ENCODE measurements around the gene NCAPG2.

- TF ChIP-seq POLR2A (IDR thresholded peaks at IDR 0.05; ENCODE audit: low read depth, low read length) (no peak), ZBTB33 (IDR thresholded peaks at IDR 0.05) (no peak), CTCF (IDR thresholded peaks at IDR 0.05 in 2 of 3, conservative IDR thresholded peaks at IDR 0.05 in 1 of 3; ENCODE audit: control insufficient read depth in 2 of 3, extremely low read depth in 1 of 3, insufficient read depth in 1 of 3, low read depth in 3 of 3, low read length in 3 of 3) (no peak), ETV6 (conservative IDR thresholded peaks at IDR 0.05 in 1 of 2, IDR thresholded peaks at IDR 0.05 in 1 of 2; ENCODE audit: borderline replicate concordance in 1 of 2, low read depth in 1 of 2) (no peak), ASH2L (IDR thresholded peaks at IDR 0.05; ENCODE audit: borderline replicate concordance, low read depth) (no peak), SREBF1 (IDR thresholded peaks at IDR 0.05; ENCODE audit: low read length) (no peak), RCOR1 (conservative IDR thresholded peaks at IDR 0.05; ENCODE audit: low read depth, low read length) (no peak), ZSCAN29 (IDR thresholded peaks at IDR 0.05) (no peak), POLR2AphosphoS5 (IDR thresholded peaks at IDR 0.05; ENCODE audit: low read length) (no peak)
- TF ChIP-seq, protein P1, sequence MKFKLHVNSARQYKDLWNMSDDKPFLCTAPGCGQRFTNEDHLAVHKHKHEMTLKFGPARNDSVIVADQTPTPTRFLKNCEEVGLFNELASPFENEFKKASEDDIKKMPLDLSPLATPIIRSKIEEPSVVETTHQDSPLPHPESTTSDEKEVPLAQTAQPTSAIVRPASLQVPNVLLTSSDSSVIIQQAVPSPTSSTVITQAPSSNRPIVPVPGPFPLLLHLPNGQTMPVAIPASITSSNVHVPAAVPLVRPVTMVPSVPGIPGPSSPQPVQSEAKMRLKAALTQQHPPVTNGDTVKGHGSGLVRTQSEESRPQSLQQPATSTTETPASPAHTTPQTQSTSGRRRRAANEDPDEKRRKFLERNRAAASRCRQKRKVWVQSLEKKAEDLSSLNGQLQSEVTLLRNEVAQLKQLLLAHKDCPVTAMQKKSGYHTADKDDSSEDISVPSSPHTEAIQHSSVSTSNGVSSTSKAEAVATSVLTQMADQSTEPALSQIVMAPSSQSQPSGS (IDR thresholded peaks at IDR 0.05; ENCODE audit: low read length) = no peak
- TF ChIP-seq, protein P2, sequence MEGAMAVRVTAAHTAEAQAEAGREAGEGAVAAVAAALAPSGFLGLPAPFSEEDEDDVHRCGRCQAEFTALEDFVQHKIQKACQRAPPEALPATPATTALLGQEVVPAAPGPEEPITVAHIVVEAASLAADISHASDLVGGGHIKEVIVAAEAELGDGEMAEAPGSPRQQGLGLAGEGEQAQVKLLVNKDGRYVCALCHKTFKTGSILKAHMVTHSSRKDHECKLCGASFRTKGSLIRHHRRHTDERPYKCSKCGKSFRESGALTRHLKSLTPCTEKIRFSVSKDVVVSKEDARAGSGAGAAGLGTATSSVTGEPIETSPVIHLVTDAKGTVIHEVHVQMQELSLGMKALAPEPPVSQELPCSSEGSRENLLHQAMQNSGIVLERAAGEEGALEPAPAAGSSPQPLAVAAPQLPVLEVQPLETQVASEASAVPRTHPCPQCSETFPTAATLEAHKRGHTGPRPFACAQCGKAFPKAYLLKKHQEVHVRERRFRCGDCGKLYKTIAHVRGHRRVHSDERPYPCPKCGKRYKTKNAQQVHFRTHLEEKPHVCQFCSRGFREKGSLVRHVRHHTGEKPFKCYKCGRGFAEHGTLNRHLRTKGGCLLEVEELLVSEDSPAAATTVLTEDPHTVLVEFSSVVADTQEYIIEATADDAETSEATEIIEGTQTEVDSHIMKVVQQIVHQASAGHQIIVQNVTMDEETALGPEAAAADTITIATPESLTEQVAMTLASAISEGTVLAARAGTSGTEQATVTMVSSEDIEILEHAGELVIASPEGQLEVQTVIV (IDR thresholded peaks at IDR 0.05; ENCODE audit: borderline replicate concordance, partially characterized antibody) = no peak
Observed at GRCh38 chr7:158623241-158623640, 81.4 kb downstream of the NCAPG2 start.
